Measurements from ENCODE around the gene ASIC1. TPM values are rescaled to one million over a fixed set of nuclear protein-coding genes. Genes with fewer than 3 reads are reported as not detected.

ASIC1 gene
- total and polyA plus RNA-seq, 2 of the 13 experiments (the other 11 are each of a cell fraction or from before 2014, with no cell fraction given): 0.44 to 1.5 TPM

DNA sequence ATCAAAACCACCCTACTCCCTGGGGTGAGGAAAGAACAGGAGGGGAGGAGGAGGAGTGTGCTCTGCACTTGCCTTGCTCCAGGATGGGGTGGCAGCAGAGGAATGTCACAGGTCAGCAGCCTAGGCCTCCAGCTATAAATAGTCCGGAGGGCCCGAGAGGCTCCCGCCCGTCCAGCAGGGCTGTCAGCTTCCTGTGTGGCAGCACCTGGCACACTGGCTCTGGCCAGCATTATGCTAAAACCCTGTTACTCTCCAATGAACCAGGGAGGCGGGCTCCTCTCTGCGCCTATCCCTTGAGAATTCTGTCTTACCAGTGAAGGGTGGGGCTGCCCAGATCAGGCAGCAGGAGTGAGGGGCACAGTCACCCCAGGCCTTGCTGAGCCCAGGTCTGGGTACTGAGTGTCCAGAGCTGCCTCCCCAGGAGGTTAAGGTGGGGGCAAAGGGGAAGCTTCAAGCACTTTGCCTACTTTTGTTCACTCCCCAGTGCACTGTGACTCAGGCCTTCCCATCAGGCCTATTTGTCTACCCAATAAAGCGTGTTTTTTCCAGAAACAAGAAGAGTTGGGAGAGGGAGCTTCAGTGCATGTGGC lies 53.5 kb downstream of the ASIC1 start (continued):
- TF ChIP-seq PAX8 (CRISPR knock-in tag; IDR thresholded peaks at IDR 0.05; ENCODE audit: borderline replicate concordance) (no peak), ZNF180 (CRISPR knock-in tag; IDR thresholded peaks at IDR 0.05; ENCODE audit: borderline replicate concordance, low read depth) (no peak), SYNCRIP (IDR thresholded peaks at IDR 0.05; ENCODE audit: insufficient read depth, low read depth, low read length) (no peak), ZBTB8A (CRISPR knock-in tag; IDR thresholded peaks at IDR 0.05; ENCODE audit: borderline replicate concordance, low read depth) (no peak), XRCC5 (optimal IDR thresholded peaks at IDR 0.05; ENCODE audit: low read length) (no peak), CEBPB (IDR thresholded peaks at IDR 0.05; ENCODE audit: borderline replicate concordance, low read depth, low read length) (no peak), ZNF737 (CRISPR knock-in tag; IDR thresholded peaks at IDR 0.05; ENCODE audit: borderline replicate concordance) (no peak), ELF1 (CRISPR knock-in tag; IDR thresholded peaks at IDR 0.05) (peak; percentile 30; the same call in 1 of the 2 replicates), NFKBIZ (CRISPR knock-in tag; IDR thresholded peaks at IDR 0.05) (0 out of 2 replicates have a peak, but pooled peaks have one; percentile 18), ZNF780A (CRISPR knock-in tag; IDR thresholded peaks at IDR 0.05) (no peak), GABPB1 (CRISPR knock-in tag; IDR thresholded peaks at IDR 0.05) (no peak; the same call in 1 of the 2 replicates), ZFYVE20 (CRISPR knock-in tag; IDR thresholded peaks at IDR 0.05; ENCODE audit: borderline replicate concordance, low read depth) (no peak), ZNF282 (IDR thresholded peaks at IDR 0.05; ENCODE audit: partially characterized antibody) (no peak), SIN3A (IDR thresholded peaks at IDR 0.05; ENCODE audit: borderline replicate concordance, low read depth, low read length) (no peak), FOXA1 (IDR thresholded peaks at IDR 0.05) (no peak), FOXA1 (CRISPR knock-in tag; IDR thresholded peaks at IDR 0.05) (no peak), BORCS8-MEF2B (CRISPR knock-in tag; IDR thresholded peaks at IDR 0.05) (no peak), ZNF670 (CRISPR knock-in tag; IDR thresholded peaks at IDR 0.05; ENCODE audit: borderline replicate concordance) (no peak), PRMT3 (CRISPR knock-in tag; IDR thresholded peaks at IDR 0.05; ENCODE audit: borderline replicate concordance, low read depth) (no peak), ZIK1 (CRISPR knock-in tag; IDR thresholded peaks at IDR 0.05; ENCODE audit: borderline replicate concordance, low read depth) (no peak), KLF15 (CRISPR knock-in tag; IDR thresholded peaks at IDR 0.05; ENCODE audit: borderline replicate concordance) (no peak), CHD4 (IDR thresholded peaks at IDR 0.05; ENCODE audit: borderline replicate concordance, low read length) (no peak), ZNF431 (CRISPR knock-in tag; IDR thresholded peaks at IDR 0.05; ENCODE audit: borderline replicate concordance, low read depth) (no peak), MBNL3 (CRISPR knock-in tag; conservative IDR thresholded peaks at IDR 0.05) (no peak), PAXIP1 (CRISPR knock-in tag; conservative IDR thresholded peaks at IDR 0.05) (no peak)
- TF ChIP-seq, protein P1, sequence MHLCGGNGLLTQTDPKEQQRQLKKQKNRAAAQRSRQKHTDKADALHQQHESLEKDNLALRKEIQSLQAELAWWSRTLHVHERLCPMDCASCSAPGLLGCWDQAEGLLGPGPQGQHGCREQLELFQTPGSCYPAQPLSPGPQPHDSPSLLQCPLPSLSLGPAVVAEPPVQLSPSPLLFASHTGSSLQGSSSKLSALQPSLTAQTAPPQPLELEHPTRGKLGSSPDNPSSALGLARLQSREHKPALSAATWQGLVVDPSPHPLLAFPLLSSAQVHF (CRISPR knock-in tag; IDR thresholded peaks at IDR 0.05): no peak
- TF ChIP-seq, protein P2, sequence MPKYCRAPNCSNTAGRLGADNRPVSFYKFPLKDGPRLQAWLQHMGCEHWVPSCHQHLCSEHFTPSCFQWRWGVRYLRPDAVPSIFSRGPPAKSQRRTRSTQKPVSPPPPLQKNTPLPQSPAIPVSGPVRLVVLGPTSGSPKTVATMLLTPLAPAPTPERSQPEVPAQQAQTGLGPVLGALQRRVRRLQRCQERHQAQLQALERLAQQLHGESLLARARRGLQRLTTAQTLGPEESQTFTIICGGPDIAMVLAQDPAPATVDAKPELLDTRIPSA (CRISPR knock-in tag; IDR thresholded peaks at IDR 0.05; ENCODE audit: borderline replicate concordance): no peak

Measured in HepG2 (cell line).